AG20443 (cell line): ENCODE data around the gene CD300E.
"Not testable (repeated sequence)": the region's sequence is repeated elsewhere in the genome, so short reads cannot be mapped to it uniquely, and the experiment has no call there.

ENCODE experiments used
- DNase-seq: peaks from one replicate; pipeline ENCODE4 v3.0.0; 2012; ENCODE audit warnings: low spot score, mixed read lengths

The CD300E gene

DNA sequence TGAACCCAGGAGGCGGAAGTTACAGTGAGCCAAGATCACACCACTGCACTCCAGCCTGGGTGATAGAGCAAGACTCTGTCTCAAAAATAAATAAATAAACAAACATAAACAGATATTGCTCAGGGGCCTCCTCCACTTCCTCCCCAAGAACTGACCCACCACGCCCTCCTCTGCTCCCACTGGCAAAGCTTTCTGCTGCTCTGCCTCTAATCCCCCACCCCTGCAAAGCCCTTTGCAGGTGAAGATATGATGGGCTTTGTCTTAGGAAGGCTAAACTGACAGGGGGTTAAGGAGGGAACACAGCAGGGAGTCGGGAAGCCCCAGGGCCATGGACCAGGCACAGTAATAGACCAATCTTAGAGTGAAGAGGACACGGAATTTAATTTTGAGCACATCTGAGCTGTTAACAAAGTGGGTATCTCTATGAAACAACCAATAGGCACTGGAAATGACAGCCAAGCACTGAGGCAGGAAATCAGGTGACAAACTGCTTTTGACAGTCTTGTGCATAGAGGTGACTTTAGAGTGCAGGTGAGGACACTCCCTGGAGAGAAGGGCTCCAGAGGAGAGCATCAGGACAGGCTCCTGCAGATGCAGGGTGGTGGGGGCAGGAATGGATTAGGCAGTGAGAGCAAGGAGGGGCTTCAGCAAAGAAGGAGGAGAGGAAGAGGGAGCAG, 25.1 kb downstream of the CD300E start:
- no peak for DNase-seq

GRCh38 chr17:74597069-74597790, 26.3 kb downstream of the CD300E start:
- DNase-seq, result no peak

GRCh38 chr17:74595037-74595750, 28.3 kb downstream of the CD300E start:
- no peak for DNase-seq

- DNase-seq, result no peak
Measured at GRCh38 chr17:74592087-74592990, 31.2 kb downstream of the CD300E start, which contains the start of gene CD300LD. TSS of gene CD300LD (minus strand) at chr17:74592283. CDS start at chr17:74592202, 81 bp downstream.

GRCh38 chr17:74591503-74591902, 32.0 kb downstream of the CD300E start:
- no peak for DNase-seq

GRCh38 chr17:74585711-74586110, 37.8 kb downstream of the CD300E start:
- no peak for DNase-seq

DNA sequence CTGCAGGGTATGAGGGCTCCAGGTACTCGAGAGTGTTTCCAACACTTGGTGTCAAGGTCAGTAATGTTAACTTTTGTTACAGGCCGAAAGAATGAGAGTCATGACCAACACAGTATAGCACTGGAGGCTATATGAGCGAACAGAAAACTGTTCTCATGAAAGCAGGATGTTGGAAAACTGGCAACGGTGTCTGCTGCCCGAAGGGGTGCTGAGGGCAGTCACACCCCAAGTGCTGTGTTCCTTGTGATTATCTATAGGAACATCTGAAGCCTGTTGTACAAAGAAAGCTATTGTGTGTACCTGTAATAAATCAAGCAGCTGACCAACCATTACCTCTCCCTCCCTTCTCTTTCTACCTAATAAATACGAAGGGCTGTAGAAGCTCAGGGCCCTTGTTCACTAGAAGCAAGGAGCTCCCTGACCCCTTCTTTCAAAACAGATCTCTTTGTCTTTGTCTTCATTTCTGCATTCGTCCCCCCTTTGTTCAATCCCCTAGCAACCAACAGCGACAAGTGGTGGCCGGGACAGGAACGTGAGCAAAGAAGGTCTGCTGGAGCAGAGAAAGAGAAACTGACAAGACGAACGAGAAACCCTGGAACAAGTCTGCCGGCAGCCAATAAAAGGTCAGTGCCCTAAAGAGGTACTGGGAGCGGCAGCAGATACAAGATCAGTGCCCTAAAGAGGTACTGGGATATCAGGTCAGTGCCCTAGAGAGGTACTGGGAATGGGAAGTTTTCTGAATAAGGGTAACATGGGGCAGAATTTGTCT, 39.1 kb downstream of the CD300E start:
- DNase-seq, result no peak

DNA sequence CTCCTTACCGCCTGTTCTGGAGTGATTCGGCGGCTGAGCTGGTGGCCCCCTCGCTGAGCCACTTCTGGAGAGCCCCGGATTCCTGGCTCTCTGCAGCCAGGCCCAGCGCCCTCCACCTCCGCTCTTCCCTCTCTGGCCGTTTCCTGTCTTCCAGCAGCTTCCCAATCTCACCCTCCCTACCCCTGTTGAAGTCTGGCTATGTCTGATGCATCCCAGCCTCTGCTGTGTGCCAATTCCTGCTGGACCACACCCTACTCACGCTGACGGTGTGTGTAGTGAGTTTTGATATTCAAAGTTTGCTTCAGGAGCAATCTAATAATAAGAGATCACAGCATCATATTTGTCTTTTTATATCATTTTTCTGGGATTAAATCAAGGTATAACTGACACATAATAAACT, 40.9 kb downstream of the CD300E start:
- no peak for DNase-seq

DNA sequence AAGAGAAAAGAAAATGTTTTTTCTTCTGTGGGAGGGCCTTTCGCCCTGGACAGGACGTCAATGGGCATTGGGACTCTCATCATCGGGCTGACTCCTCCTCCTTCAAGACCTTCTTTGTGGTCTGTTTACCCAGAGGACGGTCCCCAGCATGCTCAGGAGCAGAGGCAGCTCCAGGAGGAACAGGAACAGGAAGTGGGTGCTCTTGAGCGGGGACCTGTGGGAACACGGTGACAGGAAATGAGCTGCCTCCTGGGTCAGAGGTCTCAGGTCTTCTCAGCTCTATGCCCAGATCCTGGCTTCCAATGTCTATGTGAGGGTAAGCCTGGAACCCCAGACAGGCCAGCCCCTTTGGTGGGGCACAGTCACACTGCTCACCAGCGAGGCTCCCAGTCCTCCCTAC, 43.6 kb downstream of the CD300E start:
- DNase-seq, result no peak

DNA sequence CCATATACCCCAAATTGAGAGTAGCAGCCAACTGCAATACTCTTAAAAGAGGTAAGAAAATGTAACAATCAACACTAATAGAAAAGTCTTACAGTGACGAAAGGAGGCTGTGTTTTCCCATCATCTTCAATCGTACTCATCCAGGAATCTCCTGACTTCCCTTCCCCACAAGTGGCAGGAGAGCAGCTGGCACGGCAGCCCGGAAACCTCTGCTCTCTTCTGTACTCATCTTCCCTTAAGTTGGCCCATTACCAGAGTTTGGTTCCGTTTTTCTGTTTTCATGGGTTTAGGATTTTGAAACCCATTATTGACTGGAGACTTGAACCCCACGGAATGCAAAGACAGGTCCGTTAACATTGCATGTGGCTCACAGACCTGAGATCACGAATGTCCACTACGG, 44.6 kb downstream of the CD300E start:
- no peak for DNase-seq

DNA sequence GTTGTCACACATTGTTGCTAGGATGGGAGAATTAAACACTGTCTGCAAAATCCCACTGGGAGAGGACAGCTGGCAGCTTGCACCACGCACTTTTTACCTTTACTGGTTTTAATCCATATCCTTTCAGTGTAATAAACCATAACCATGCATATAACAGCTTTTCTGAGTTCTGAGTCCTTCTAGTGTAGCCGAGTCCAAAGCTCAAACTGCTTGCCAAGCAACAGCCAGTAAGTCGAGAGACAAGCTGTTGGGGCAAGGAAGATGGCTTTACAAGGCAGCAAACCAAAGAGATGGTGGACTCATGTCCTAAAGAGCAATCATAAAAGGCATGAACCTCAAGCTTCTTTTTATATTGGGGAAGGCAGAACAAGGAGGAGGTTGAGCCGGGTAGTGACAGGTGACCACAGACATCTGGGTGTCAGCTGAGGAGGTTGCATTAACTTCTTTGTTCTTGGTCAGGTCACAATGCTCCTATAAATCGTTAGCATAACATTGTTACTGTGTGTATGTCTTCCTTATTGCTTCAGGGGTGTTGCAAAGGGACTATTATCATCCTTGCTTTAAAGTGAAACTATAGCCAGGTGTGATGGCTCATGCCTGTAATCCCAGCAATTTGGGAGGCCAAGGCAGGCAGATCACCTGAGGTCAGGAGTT, 48.9 kb downstream of the CD300E start:
- DNase-seq, result no peak

GRCh38 chr17:74573635-74574034, 49.9 kb downstream of the CD300E start:
- not testable (repeated sequence) for DNase-seq

DNA sequence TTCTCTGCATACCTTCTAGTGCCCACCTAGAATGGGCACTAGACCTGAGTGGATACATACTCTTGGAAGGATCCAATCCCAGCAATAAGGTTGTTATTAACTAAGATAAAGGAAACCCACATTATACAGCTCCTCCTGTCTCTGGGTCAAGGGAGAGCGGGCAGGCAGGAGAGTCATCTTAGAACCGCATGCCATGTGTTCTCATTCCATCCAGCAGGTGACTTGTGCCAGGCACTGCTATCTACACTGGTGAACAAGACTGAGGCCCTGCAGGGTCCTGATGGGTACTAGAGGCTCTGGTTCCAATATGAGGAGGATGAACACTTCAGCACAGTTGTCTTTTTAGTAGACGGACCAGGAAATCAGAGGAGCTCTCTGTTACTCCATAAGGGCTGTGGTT, 50.4 kb downstream of the CD300E start:
- DNase-seq, result no peak

DNA sequence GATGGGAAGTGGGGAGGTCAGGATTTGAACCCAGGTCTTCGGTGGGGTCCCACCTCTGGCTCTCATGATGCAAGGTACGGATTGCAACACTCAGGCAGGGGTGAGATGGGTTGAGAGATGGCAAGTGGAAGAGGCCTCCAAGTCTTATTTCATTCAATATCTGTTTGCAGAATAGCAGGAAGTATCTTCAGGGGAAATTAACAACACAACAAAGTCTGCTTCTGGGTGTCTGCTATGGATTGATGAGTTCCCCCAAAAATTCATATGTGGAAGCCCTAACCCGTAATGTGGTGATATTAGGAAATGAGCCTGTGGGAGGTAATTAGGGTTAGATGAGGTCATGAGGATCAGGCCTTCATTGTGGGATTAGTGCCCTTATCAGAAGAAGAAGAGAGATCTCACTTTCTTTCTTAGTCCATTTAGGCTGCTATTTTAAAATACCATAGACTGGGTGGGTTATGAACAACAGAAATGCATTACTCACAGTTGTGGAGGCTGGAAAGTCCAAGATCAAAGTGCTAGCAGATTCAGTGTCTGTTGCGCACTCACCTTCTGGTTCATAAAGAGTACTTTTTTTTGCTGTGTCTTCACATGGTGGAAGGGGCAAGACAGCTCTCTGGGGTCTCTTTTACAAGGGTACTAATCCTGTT, 51.8 kb downstream of the CD300E start:
- no peak for DNase-seq

- peak; percentile 76 for DNase-seq
Measured at GRCh38 chr17:74569020-74570003, 54.2 kb downstream of the CD300E start.

DNA sequence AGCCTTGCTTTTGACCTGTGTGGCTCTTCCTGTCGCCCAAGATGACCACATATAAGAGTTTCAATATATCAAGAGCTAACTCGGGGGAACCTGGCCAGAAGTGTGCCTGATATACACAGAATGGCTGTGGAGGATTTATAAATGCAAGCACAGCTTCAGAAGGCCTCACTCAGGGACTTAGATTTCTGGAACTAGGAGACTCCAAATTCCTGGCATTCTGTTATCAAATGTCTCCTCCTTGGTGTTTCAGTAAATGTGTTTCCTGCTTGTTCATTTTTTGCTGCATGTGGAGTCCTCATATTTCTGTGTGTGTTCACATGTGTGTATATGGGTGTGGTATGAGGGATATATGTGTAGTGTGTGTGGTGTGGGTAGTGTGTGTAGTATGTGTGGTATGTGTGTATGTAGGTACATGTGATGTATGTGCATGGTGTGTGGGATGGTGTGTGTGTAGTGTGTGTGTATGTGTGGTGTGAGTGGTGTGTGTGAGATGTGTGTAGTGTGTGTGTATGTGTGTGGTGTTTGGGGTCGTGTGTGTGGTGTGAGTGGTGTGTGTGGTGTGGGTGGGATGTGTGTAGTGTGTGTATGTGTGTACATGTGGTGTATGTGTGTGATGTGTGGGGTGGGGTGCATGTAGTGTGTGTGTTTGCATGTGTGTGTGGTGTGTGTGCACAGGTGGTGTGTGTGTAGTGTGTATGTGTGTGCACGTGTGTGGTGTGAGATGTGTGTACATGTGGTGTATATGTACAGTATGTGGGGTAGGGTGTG, 55.2 kb downstream of the CD300E start:
- DNase-seq, result no peak

GRCh38 chr17:74567397-74567796, 56.1 kb downstream of the CD300E start, which contains the start of gene CD300H:
TSS of gene CD300H (minus strand) at chr17:74567509.
- DNase-seq, result no peak
